Measurements from ENCODE around the gene RPGRIP1. TPM values are rescaled to one million over a fixed set of nuclear protein-coding genes. Genes with fewer than 3 reads are reported as not detected.

The RPGRIP1 gene
- total RNA-seq, 1 donor, result not detected

- no peak overlapping the region for H3K4me3 ChIP-seq (ENCODE audit: low read depth, low read length)
- no peak for TF ChIP-seq CTCF (IDR thresholded peaks at IDR 0.05; ENCODE audit: insufficient read depth, low read length)
- no peak for DNase-seq (ENCODE audit: low read depth)
Observed at GRCh38 chr14:21258005-21258888, 21.6 kb upstream of the RPGRIP1 start.

- no peak for TF ChIP-seq CTCF (IDR thresholded peaks at IDR 0.05; ENCODE audit: insufficient read depth, low read length)
- no peak for DNase-seq (ENCODE audit: low read depth)
- H3K4me3 ChIP-seq (ENCODE audit: low read depth, low read length), result no peak overlapping the region
Observed at GRCh38 chr14:21258889-21259787, 20.7 kb upstream of the RPGRIP1 start.

GRCh38 chr14:21261824-21262223 lies 18.1 kb upstream of the RPGRIP1 start:
- no peak for DNase-seq (ENCODE audit: low read depth)
- no peak for TF ChIP-seq CTCF (IDR thresholded peaks at IDR 0.05; ENCODE audit: insufficient read depth, low read length)
- H3K4me3 ChIP-seq (ENCODE audit: low read depth, low read length), result no peak overlapping the region

GRCh38 chr14:21262410-21262809 lies 17.5 kb upstream of the RPGRIP1 start:
- no peak for TF ChIP-seq CTCF (IDR thresholded peaks at IDR 0.05; ENCODE audit: insufficient read depth, low read length)
- DNase-seq (ENCODE audit: low read depth), result no peak
- no peak overlapping the region for H3K4me3 ChIP-seq (ENCODE audit: low read depth, low read length)

- no peak overlapping the region for H3K4me3 ChIP-seq (ENCODE audit: low read depth, low read length)
- no peak for TF ChIP-seq CTCF (IDR thresholded peaks at IDR 0.05; ENCODE audit: insufficient read depth, low read length)
- peak; percentile 45 for DNase-seq (ENCODE audit: low read depth)
Observed at GRCh38 chr14:21263284-21264024, 16.4 kb upstream of the RPGRIP1 start.

- peak; percentile 80 for DNase-seq (ENCODE audit: low read depth)
- H3K4me3 ChIP-seq (ENCODE audit: low read depth, low read length), result no peak overlapping the region
- TF ChIP-seq CTCF (IDR thresholded peaks at IDR 0.05; ENCODE audit: insufficient read depth, low read length), result no peak
Observed at GRCh38 chr14:21264025-21264801, 15.7 kb upstream of the RPGRIP1 start.

Measured in fibroblast of the aortic adventitia (primary cell).